K562 (cell line): ENCODE results near the gene TFB2M. TPM values are rescaled to one million over a fixed set of nuclear protein-coding genes. Genes with fewer than 3 reads are reported as not detected.

Experiments
- CREM ChIP-seq: IDR thresholded peaks from 2 replicates; pipeline ENCODE4 v1.6.1; 2014; ENCODE audit warnings: antibody characterized with exemption, low read depth
- CSDE1 ChIP-seq, 2 experiments: fragments of 450-650 bp; IDR thresholded peaks; 2 replicates each; pipeline ENCODE4 v1.6.1; 2016; ENCODE audit warnings: mild to moderate bottlenecking in 1 of 2
- DPF2 ChIP-seq: fragments of 450-650 bp; IDR thresholded peaks from 2 replicates; pipeline ENCODE4 v1.6.1; 2016
- EGR1 ChIP-seq: fragments of 450-650 bp; conservative IDR thresholded peaks from 2 replicates; pipeline ENCODE4 v1.6.1; 2017; ENCODE audit warnings: mild to moderate bottlenecking
- EP400 ChIP-seq: fragments of 450-650 bp; IDR thresholded peaks from 2 replicates; pipeline ENCODE4 v1.6.1; 2017; ENCODE audit warnings: antibody characterized with exemption, mild to moderate bottlenecking, moderate library complexity
- ESRRB ChIP-seq: fragments of 250-450 bp; sonication (Bioruptor Pico); IDR thresholded peaks from 2 replicates; pipeline ENCODE4 v1.5.0; 2020; ENCODE audit warnings: mild to moderate bottlenecking, moderate library complexity, borderline replicate concordance
- ETS2 ChIP-seq: IDR thresholded peaks from 2 replicates; pipeline ENCODE4 v1.6.1; 2016; ENCODE audit warnings: borderline replicate concordance, missing genetic modification characterization, mild to moderate bottlenecking, moderate library complexity, missing compliant biosample characterization; ENCODE audit not compliant: poor library complexity, severe bottlenecking
- FOXP4 ChIP-seq: sonication (generic); formaldehyde crosslinking; IDR thresholded peaks from 2 replicates; pipeline ENCODE4 v1.8.0; 2022; ENCODE audit warnings: mild to moderate bottlenecking, missing genetic modification reagents, borderline replicate concordance
- HOXB6 ChIP-seq: fragments of 250-450 bp; sonication (Bioruptor Pico); IDR thresholded peaks from 2 replicates; pipeline ENCODE4 v1.5.1; 2022; ENCODE audit warnings: mild to moderate bottlenecking, borderline replicate concordance
- JUND ChIP-seq, 2 experiments: IDR thresholded peaks; 2 replicates in 1 of 2; 3 replicates in 1 of 2; pipeline ENCODE4 v1.6.1; 2011; ENCODE audit warnings: borderline replicate concordance in 2 of 2, low read depth in 2 of 2, low read length in 2 of 2, improper control_type of control experiment in 1 of 2, missing biosample characterization in 1 of 2, missing genetic modification characterization in 1 of 2, missing genetic modification reagents in 1 of 2
- KLF6 ChIP-seq: fragments of 250-450 bp; sonication (Bioruptor Pico); IDR thresholded peaks from 2 replicates; pipeline ENCODE4 v1.4.0; 2020; ENCODE audit warnings: mild to moderate bottlenecking, moderate library complexity, borderline replicate concordance
- MCM2 ChIP-seq: fragments of 450-650 bp; IDR thresholded peaks from 2 replicates; pipeline ENCODE4 v1.6.1; 2017; ENCODE audit warnings: low read depth, mild to moderate bottlenecking
- MEF2D ChIP-seq: conservative IDR thresholded peaks from 2 replicates; pipeline ENCODE4 v1.6.1; 2016; ENCODE audit warnings: low read depth, missing genetic modification characterization, missing compliant biosample characterization
- MTA2 ChIP-seq: fragments of 450-650 bp; IDR thresholded peaks from 2 replicates; pipeline ENCODE4 v1.6.1; 2016; ENCODE audit warnings: low read depth
- NCOA1 ChIP-seq: fragments of 450-650 bp; IDR thresholded peaks from 2 replicates; pipeline ENCODE4 v1.6.1; 2016; ENCODE audit warnings: low read depth
- NCOA2 ChIP-seq, 2 experiments: fragments of 450-650 bp; IDR thresholded peaks; 2 replicates each; pipeline ENCODE4 v1.6.1; 2018; ENCODE audit warnings: mild to moderate bottlenecking in 2 of 2, moderate library complexity in 1 of 2; ENCODE audit not compliant: partially characterized antibody in 2 of 2
- NONO ChIP-seq, 2 experiments: fragments of 200-400 bp in 1 of 2; fragments of 450-650 bp in 1 of 2; formaldehyde crosslinking in 1 of 2; IDR thresholded peaks; 2 replicates each; pipeline ENCODE4 v1.6.1; 2017; ENCODE audit warnings: low read depth in 2 of 2, mild to moderate bottlenecking in 2 of 2, moderate library complexity in 2 of 2, low read length in 1 of 2
- NR2C2 ChIP-seq, 2 experiments: fragments of 200-800 bp in 1 of 2; sonication (Bioruptor generic) in 1 of 2; sonication (generic) in 1 of 2; formaldehyde crosslinking in 1 of 2; IDR thresholded peaks; 2 replicates each; pipeline versions ENCODE4 v1.6.1 to v1.8.0; 2016 to 2022; ENCODE audit warnings: mild to moderate bottlenecking in 1 of 2, missing compliant biosample characterization in 1 of 2, missing genetic modification characterization in 1 of 2, missing genetic modification reagents in 1 of 2
- SMAD1 ChIP-seq: fragments of 150-350 bp; IDR thresholded peaks from 2 replicates; pipeline ENCODE4 v1.6.1; 2014; ENCODE audit warnings: low read length, low read depth; ENCODE audit not compliant: partially characterized antibody
- SMARCC2 ChIP-seq: fragments of 450-650 bp; IDR thresholded peaks from 2 replicates; pipeline ENCODE4 v1.6.1; 2017; ENCODE audit warnings: antibody characterized with exemption, moderate library complexity, mild to moderate bottlenecking, low read depth
- SPI1 ChIP-seq: IDR thresholded peaks from 2 replicates; pipeline ENCODE4 v1.6.1; 2011; ENCODE audit warnings: low read depth, low read length, control low read depth, borderline replicate concordance
- SRSF9 ChIP-seq: fragments of 200-400 bp; formaldehyde crosslinking; IDR thresholded peaks from 2 replicates; pipeline ENCODE4 v1.6.1; 2017; ENCODE audit warnings: low read depth, low read length, borderline replicate concordance
- TCF3 ChIP-seq: sonication (generic); formaldehyde crosslinking; IDR thresholded peaks from 2 replicates; pipeline ENCODE4 v1.4.0; 2020; ENCODE audit warnings: mild to moderate bottlenecking, missing genetic modification reagents
- THAP7 ChIP-seq: fragments of 250-450 bp; sonication (Bioruptor Pico); IDR thresholded peaks from 2 replicates; pipeline ENCODE4 v1.5.0; 2021
- ZBED1 ChIP-seq: IDR thresholded peaks from 2 replicates; pipeline ENCODE4 v1.6.1; 2014
- ZBTB17 ChIP-seq: fragments of 450-650 bp; formaldehyde crosslinking; IDR thresholded peaks from 2 replicates; pipeline ENCODE4 v1.4.0; 2020; ENCODE audit warnings: mild to moderate bottlenecking
- ZC3H11A ChIP-seq: IDR thresholded peaks from 2 replicates; pipeline ENCODE4 v1.6.1; 2012; ENCODE audit warnings: low read depth, low read length, improper control_type of control experiment
- ZEB2 ChIP-seq: fragments of 450-650 bp; IDR thresholded peaks from 2 replicates; pipeline ENCODE4 v1.6.1; 2016
- ZNF197 ChIP-seq: fragments of 200-800 bp; sonication (Bioruptor generic); IDR thresholded peaks from 2 replicates; pipeline ENCODE4 v1.6.1; 2016; ENCODE audit warnings: low read depth, missing genetic modification characterization, missing compliant biosample characterization
- ZNF354B ChIP-seq: fragments of 250-450 bp; sonication (Bioruptor Pico); IDR thresholded peaks from 2 replicates; pipeline ENCODE4 v1.4.0; 2020
- polyA plus RNA-seq, 8 experiments: library from polyadenylated mRNA; depleted of rRNA in 4 of 8; stranded (reverse) in 5 of 8; unstranded in 3 of 8; fragments of >200 nt; fragmentation: Nextera tagmentation in 2 of 8; fragmentation: Illumina TruSeq in 1 of 8; extraction: Ambion mirVana in 2 of 8; extraction: Trizol in 1 of 8; gene quantifications; 2 replicates each; pipeline versions ENCODE4 v1.2.1 to v1.2.3, GENCODE V29; 2011 to 2014; ENCODE audit warnings: inconsistent platforms in 1 of 8, missing spikeins in 1 of 8
- total RNA-seq, 7 experiments: library from RNA; depleted of rRNA in 6 of 7; stranded (reverse); fragments of >200 nt in 6 of 7; fragmentation: Illumina TruSeq in 2 of 7; extraction: Trizol in 2 of 7; gene quantifications; 2 replicates each; pipeline versions ENCODE4 v1.2.1 to v1.2.3, GENCODE V29; 2011 to 2021; ENCODE audit warnings: low replicate concordance in 1 of 7

Gene TFB2M
- total and polyA plus RNA-seq, 9 of the 15 experiments (the other 6 are each of a cell fraction or from before 2014, with no cell fraction given) = 55.1 to 162 (median 70.6) TPM

- TF ChIP-seq NR2C2 (CRISPR knock-in tag; IDR thresholded peaks at IDR 0.05) = no peak
- peak; percentile 42; the same call in 1 of the 2 replicates for TF ChIP-seq NR2C2 (tag; IDR thresholded peaks at IDR 0.05)
- no peak for TF ChIP-seq ESRRB (CRISPR knock-in tag)
- TF ChIP-seq TCF3 (CRISPR knock-in tag) = peak; percentile 93
- no peak for TF ChIP-seq ZC3H11A
- no peak for TF ChIP-seq SMAD1
- TF ChIP-seq SMARCC2 = peak; percentile 91
- TF ChIP-seq NCOA1 = peak; percentile 61; the same call in 1 of the 2 replicates
- TF ChIP-seq NONO (IDR thresholded peaks at IDR 0.05; ENCODE audit: low read depth in 2 of 2, low read length in 1 of 2) = no peak
- TF ChIP-seq EGR1 = no peak
- peak; percentile 80 for TF ChIP-seq JUND (IDR thresholded peaks at IDR 0.05; ENCODE audit: borderline replicate concordance, low read depth, low read length)
- peak; percentile 78; the same call in 1 of the 3 replicates for TF ChIP-seq JUND (tag; IDR thresholded peaks at IDR 0.05; ENCODE audit: borderline replicate concordance, low read depth, low read length)
- TF ChIP-seq ZEB2 = no peak
- TF ChIP-seq KLF6 (CRISPR knock-in tag) = no peak
- TF ChIP-seq ZBED1 = no peak
- TF ChIP-seq HOXB6 (CRISPR knock-in tag) = no peak
- peak; percentile 85 for TF ChIP-seq MTA2
- TF ChIP-seq ZNF197 (CRISPR knock-in tag) = peak; percentile 69; the same call in 1 of the 2 replicates
- no peak for TF ChIP-seq CSDE1 (IDR thresholded peaks at IDR 0.05)
- peak; percentile 33; the same call in 1 of the 2 replicates for TF ChIP-seq CREM
- no peak for TF ChIP-seq ZBTB17 (CRISPR knock-in tag)
- TF ChIP-seq SRSF9 = no peak
- peak in 1 of 2 experiments; percentile 11 for TF ChIP-seq NCOA2 (IDR thresholded peaks at IDR 0.05; ENCODE audit: partially characterized antibody in 2 of 2)
- TF ChIP-seq THAP7 (CRISPR knock-in tag) = no peak
- no peak for TF ChIP-seq MCM2
- no peak for TF ChIP-seq ETS2 (tag)
- TF ChIP-seq ZNF354B (CRISPR knock-in tag) = no peak
- peak; percentile 96 for TF ChIP-seq MEF2D (tag)
- no peak for TF ChIP-seq SPI1
- no peak for TF ChIP-seq FOXP4
- peak; percentile 97 for TF ChIP-seq DPF2
- TF ChIP-seq EP400 = peak; percentile 57
Observed at GRCh38 chr1:246577720-246578106, 11.7 kb upstream of the TFB2M start (continued).
